ENCODE measurements around the gene SGTA.

SGTA gene

GRCh38 chr19:2758601-2759313 lies 24.3 kb downstream of the SGTA start:
- no peak overlapping the region for H3K4me3 ChIP-seq (ENCODE audit: low read depth, low read length)
- no peak for DNase-seq (ENCODE audit: low read depth)
- no peak for TF ChIP-seq CTCF (IDR thresholded peaks at IDR 0.05; ENCODE audit: low read depth, low read length, missing control alignments)

GRCh38 chr19:2756921-2757881 lies 25.9 kb downstream of the SGTA start:
- TF ChIP-seq CTCF (IDR thresholded peaks at IDR 0.05; ENCODE audit: low read depth, low read length, missing control alignments), result no peak
- no peak overlapping the region for H3K4me3 ChIP-seq (ENCODE audit: low read depth, low read length)
- DNase-seq (ENCODE audit: low read depth), result no peak

- DNase-seq (ENCODE audit: low read depth), result no peak
- no peak for TF ChIP-seq CTCF (IDR thresholded peaks at IDR 0.05; ENCODE audit: low read depth, low read length, missing control alignments)
- no peak overlapping the region for H3K4me3 ChIP-seq (ENCODE audit: low read depth, low read length)
Measured at GRCh38 chr19:2756477-2756876, 26.6 kb downstream of the SGTA start.

GRCh38 chr19:2755811-2756210 lies 27.3 kb downstream of the SGTA start:
- TF ChIP-seq CTCF (IDR thresholded peaks at IDR 0.05; ENCODE audit: low read depth, low read length, missing control alignments), result no peak
- DNase-seq (ENCODE audit: low read depth), result no peak
- H3K4me3 ChIP-seq (ENCODE audit: low read depth, low read length), result no peak overlapping the region

GRCh38 chr19:2755448-2755705 lies 27.7 kb downstream of the SGTA start:
- no peak overlapping the region for H3K4me3 ChIP-seq (ENCODE audit: low read depth, low read length)
- no peak for TF ChIP-seq CTCF (IDR thresholded peaks at IDR 0.05; ENCODE audit: low read depth, low read length, missing control alignments)
- DNase-seq (ENCODE audit: low read depth), result no peak

GRCh38 chr19:2754659-2755447 lies 28.2 kb downstream of the SGTA start:
- DNase-seq (ENCODE audit: low read depth), result no peak
- no peak overlapping the region for H3K4me3 ChIP-seq (ENCODE audit: low read depth, low read length)
- no peak for TF ChIP-seq CTCF (IDR thresholded peaks at IDR 0.05; ENCODE audit: low read depth, low read length, missing control alignments)

All from GM12864 (cell line).